T-helper 1 cell treated with Interleukin-12 subunit alpha and Interleukin-12 subunit beta and Interleukin-4 antibody, amounts not matched to agents 30 ng/mL and 1 ng/mL, for 36 hours (primary cell): ENCODE measurements around the gene TSPO. TPM values are rescaled to one million over a fixed set of nuclear protein-coding genes. Genes with fewer than 3 reads are reported as not detected.

Experiments
- intact Hi-C: fragments of 100-400 bp; cut with micrococcal nuclease; formaldehyde crosslinking; loops from one replicate; pipeline ENCODE4 v1.15.1; 2024
- total RNA-seq: library from RNA; stranded (reverse); gene quantifications from 2 replicates; pipeline ENCODE4 v1.2.3, GENCODE V29; 2022

Gene TSPO
- total RNA-seq, 1 donor from 2014 or later: 103 TPM

DNA sequence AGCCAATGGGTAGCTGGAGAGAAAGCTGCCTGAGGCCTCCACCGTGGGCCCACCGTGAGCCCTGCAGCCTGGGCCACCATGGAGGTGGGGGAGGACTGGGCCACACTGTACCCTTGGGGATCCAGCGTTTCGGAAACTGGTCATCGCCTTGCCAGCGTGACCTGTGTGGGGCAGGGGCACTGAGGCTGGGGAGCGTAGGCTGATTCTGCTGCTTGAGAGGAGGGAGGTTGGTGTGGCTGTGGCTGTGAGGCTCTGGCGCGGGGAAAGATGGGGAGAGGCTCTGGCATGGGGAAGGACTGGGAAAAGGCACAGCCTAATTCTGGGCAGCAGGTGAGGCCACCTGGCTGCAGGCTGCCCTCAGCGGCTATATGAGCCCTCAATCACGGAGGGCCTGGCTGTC, 48.2 kb downstream of the TSPO start:
- intact Hi-C loops: no loop called here

DNA sequence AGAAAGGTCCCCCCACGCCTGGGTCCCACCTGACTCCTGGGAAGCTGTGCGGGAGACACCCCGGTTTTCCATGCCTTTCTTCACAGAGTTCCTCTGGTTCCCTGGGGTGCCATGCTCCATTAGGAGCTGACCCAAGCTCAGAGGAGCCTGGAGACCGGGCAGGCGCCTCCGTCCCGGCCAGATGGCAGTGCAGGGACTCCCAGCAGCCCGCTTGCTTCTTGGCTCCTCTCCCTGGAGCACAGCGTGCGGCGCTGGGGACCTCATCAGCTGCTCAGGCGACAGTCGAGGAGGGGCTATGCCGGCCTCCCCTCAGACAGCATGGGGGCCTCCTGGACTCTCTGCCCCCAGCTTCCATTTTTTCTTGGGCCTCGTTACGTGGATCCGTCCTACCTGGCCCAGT, 48.7 kb downstream of the TSPO start:
- intact Hi-C loops: no loop called here

DNA sequence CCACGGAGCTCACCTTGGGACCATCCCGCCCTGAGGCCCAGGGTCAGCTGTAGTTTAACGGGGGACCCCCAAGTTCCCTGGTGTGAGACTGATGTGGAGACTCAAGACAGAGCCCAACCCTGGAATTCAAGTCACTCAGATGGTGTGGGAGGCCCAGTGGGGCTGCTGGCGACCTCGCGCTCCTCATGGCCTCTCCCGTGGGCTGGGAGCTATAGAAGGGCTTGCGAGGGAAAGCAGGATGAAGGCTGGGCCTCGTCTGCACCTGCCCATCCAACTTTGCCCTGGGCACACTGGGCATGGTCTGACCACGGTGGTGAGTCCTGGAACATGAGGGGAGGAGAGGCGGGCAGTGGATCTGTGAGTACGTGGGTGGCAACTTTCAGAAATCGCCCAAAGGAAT, 49.2 kb downstream of the TSPO start:
- intact Hi-C loops: no loop called here

DNA sequence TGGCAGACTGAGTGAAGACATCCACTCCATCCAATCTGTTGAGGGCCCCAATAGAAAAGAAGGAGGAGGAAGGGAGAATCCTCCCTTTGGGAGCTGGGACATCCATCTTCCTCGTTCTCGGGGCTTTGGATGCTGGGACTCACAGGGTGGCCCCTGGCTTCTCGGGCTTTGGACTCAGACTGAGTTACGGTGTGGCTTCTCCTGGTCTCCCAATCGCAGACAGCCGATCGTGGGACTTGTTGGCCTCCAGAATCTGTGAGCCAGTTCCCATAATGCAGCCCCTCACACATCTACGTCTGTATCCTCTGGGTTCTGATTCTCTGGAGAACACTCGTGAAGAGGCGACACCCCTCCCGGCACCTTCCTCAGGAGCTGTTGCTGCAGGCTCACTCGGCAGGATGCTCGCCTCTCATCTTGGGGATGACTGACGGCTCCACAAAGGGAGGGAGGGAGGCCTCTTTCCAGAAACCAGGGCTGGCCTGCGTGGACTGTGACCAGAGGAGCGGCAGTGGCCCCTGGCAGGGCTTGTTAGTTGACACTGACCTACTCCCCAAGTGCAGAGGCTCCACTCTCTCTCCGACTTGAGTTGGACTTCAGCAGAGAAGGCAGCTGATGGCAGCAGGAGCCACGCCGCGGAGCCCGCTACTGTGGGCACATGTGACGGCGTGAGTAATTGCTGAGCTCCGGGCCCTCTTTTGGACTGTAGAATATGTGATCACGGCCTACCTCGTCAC, 50.3 kb downstream of the TSPO start:
- intact Hi-C loops: no loop called here

DNA sequence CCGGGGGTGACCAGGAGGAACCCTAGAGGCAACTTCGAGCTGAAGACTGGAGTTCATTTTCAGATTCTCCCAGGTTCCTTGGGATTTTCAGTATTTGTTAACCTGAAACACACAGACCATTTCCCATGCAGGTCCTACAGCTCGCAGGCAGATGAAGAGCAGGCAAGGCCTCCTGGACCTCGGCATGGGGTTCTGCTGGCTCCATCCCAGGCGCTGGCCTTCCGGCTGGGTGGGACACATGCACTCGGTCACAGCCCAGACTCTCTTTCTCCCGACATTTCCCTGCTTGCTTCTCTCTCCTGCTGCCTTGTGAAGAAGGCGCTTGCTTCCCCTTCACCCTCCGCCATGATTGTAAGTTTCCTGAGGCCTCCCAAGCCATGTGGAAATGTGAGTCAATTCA, 51.0 kb downstream of the TSPO start:
- intact Hi-C loops: no loop called here

DNA sequence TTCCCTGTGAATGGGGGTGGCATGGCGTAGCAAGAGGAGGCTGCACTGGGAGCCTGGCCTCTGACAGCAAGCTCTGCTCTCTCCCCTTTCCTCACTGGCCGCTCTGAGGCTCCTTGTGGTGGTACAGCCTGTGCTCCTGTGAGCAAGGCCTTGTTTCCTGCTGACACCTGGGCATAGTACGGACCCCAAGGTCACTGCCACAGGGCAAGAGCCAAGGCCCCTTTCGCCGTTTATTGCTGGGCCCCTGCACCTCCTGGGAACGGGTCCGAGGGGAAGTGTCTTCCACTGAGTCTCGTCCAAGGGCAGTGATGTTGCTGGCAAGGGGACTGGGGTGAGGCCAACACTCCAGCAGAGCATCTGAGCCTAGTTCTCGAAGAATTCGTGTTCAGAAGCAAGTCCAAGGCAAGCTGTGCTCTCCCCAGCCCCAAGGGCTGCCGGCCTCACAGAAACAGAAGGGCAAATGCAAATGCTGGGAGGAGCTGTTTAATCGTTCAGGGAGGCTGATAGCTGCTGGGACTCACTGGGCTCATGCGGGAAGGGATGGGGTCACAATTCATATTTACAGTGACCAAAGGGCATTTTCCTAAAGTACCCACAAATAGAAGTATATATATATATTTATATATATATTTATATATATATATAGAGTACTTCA, 51.5 kb downstream of the TSPO start:
- intact Hi-C loops: no loop called here

DNA sequence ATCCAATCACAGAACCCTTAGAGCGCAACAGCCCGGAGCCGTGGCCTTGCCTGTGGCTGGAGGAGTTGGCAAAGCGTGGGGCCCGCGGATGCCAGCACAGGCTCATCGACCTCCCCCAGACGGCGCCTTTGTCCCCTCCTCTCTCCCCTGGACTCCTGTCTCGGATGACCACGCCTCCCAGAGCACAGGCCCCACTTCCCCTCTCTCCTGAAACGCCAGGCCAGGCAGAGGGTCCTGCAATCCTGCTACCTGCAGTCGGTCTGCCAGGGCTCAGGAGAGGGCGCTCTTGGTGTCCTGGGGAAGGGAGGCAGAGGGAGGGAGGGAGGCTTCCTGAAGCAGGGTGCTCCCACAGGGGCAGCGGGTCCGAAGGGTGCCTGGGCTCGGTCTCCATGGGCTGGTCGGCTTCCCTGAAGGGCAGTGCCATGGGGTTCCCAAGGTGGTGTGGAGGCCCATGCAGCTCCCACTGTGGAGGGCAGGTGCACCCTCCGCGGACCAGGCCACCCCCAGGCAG, 52.2 kb downstream of the TSPO start:
- intact Hi-C loops: no loop called here

DNA sequence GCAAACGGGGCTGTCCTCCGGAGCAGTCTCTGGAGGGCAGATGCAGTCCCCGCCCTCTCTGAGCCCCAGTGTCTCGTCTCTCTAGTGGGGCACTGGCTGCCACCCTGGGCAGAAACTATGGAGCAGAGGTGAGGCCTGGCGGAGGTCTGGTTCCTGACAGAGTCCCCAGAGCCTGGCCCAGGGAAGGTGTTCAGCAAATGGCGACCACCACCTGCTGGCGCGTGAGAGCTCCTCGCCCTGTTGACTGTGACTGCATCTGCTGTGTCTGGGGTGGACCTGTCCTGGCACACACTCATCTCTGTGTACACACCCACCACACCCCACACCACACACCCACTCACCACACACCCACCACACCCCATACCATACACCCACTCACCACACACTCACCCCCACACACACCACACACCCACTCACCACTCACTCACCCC, 53.9 kb downstream of the TSPO start:
- intact Hi-C loops: no loop called here

DNA sequence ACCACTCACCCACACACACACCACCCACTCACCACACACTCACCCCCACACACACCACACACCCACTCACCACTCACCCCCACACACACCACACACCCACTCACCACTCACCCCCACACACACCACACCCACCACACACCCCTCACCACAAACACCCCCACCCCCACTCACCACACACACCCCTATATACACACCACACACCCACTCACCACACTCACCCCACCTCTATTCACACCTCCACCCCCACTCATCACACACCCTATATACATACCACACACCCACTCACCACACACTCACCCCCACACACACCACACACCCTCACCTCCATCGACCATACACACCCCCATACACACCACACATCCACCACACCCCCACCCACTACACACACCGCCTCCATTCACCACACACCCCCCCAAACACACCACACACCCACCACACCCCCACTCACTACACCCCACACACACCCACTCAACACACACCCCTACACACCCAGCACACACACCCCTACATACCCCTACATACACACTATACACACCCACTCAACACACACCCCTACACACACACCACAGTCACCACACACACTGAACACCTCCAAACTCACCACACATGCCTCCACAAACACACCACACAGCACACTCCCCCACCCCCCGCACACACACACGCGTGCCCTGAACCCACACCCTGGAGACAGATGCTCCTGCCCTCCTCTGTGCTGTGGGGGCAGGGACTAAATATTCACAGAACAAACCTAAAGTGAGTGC, 54.6 kb downstream of the TSPO start:
- intact Hi-C loops: no loop called here

DNA sequence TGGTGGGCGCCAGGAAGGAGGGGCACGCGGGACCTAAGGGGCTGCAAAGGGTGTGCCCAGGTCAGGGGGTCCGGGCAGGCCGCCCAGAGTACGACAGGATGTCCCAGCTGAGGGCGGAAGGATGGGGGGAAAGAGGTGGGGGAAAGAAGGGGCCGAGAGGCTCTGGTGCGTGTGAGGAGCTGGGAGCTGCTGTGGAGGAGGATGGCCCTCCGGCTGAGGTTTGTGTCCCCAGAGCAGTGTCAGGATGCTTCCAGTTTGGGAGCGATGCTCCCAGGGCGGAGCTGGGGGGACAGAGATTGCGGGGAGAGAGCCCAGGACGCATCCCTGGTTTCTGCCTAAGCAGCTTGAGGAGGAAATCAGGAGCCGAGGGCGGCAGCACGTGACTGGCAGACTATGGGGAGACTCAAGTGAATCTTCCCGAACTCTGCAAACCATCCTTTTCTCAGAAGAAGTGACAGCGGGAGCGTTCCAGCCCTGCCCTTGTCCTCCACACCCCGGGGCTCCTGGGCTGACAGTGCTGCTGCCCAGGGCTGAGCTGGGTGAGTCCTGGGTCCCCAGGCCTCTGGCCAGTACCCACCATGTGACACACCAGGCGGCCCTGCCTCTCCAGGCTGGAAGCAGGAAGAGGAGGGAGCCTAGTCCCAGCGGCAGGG, 55.3 kb downstream of the TSPO start:
- intact Hi-C loops: no loop called here

DNA sequence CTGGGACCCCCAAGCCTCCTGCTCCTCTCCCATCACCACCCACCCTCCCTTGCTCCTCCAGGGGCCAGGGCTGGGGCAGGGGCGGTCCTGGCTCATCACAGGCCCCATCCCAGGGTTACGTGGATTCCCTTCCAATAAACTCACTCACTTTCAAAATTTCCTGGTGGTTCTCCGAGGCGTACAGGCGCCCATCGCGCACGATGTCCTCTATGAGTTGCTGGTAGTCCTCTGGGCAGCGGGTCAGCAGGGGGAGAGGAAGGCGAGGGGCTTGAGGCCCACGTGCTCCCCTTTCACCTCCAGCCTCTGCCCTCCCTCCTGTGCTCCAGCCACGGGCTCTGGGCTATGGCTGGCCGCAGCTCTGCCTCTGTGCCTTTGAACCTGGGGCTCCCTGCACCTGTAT, 56.0 kb downstream of the TSPO start:
- intact Hi-C loops: no loop called here

DNA sequence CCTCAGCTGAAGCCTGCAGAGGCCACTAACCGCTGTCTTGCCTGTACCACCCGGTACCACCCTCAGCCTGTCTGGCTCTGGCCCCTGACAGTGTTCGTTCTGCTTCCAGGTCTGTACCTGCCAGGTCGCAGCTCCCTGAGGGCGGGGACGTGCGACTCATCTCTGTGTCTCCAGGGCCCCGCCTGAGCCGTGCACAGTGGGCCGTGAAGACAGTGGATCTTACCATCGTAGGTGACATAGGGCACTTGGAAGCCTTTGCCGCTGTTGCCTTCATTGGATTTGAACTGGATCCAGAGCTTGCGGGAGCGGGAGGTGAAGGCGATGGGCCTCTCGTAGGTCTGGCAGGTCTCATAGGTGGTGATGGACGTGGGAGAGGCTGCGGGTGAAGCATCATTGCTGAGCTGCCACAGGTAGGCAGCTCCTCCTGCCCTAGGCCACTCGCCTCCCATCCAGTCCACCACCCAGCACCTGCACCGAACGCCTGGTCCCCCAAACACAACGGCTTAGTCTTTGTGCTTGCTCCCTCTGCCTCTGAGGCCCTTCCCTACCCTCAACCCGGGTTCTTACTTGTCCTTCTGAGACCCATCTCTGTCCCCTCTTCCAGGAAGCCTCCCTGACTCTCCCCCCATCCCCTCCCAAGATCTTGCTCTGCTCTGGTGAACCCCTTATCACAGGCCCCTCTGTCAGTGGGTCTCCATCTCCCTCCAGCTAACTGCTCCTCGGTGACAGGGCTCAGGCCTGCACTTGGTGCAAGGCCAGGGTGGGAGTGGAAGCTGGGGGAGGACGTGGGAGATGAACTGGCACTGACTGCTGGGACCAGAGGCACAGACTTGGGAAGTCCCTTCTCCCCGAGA, 56.7 kb downstream of the TSPO start:
- intact Hi-C loops: no loop called here

DNA sequence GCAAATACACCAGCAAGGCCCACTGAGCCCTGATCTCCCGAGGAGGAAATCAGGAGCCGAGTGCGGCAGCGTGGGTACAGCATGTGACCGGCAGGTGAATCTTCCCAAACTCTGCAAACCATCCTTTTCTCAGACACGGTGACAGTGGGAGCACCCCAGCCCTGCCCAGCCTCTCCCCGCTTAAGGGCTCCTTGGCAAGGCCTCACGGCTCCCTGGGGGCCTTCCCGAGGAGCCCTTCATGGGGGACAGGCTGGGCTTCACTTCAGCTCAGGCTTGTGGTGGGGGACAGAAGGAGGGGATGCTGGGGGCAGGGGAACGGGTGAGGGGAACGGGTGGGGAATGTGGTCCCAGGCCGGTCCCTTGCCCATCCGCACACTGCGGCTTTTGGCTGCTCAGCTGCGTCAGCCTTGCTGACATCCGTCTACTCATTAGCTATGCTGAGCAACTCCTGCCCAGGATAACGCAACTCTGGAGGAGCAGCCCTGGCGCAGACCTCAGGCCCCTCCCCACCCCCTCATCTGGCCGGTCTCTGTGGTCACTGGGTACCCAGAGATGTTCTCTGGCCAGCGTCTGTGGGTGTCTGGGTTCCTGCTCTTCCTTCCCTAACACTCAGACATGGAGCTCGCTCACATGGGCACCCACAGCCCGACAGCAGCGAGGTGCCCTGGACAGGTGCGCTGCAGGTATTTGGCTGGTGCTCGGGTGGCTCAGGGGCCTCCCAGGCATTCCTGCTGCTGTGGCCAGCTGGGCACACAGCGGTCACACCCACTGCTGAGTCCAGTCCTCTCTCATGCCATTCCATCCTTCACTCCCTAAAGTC, 57.6 kb downstream of the TSPO start:
- intact Hi-C loops: no loop called here

DNA sequence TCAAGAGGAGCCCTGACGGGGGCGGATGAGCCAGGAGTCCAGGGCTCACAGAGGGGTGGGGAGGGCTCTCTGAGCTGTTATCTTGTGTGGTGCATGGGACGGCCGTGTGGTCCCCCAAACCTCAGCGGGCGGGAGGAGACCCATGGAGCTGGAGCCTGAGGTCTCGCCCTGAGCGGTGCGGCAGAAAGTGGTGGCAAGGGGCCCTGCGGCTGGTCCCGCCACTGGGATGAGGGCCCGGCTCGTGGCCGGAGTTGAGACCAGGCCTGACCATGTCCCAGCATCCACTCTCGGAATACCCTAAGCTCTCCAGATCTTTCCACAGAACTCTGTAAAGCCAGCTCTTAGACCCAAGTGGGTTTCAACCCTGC, 58.1 kb downstream of the TSPO start:
- intact Hi-C loops: no loop called here

DNA sequence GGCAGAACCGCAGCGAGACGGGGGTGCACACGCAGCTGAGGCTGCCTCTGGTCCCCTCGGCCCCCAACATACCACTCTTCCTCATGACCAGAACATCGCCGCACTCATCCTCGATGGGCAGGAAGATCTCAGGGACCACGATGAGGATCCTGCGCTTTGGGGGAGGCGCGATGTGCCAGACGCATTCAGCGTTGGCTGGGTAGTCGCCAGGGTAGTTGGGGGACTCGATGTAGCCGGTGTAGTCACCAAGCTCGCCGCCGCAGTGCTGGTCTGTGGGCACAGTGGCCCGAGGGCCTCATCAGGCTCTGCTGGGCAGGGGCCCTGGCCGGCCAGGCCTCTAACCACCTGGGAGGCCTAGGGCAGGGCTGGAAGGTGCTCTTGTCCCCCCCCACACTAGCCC, 58.6 kb downstream of the TSPO start:
- intact Hi-C loops: no loop called here

DNA sequence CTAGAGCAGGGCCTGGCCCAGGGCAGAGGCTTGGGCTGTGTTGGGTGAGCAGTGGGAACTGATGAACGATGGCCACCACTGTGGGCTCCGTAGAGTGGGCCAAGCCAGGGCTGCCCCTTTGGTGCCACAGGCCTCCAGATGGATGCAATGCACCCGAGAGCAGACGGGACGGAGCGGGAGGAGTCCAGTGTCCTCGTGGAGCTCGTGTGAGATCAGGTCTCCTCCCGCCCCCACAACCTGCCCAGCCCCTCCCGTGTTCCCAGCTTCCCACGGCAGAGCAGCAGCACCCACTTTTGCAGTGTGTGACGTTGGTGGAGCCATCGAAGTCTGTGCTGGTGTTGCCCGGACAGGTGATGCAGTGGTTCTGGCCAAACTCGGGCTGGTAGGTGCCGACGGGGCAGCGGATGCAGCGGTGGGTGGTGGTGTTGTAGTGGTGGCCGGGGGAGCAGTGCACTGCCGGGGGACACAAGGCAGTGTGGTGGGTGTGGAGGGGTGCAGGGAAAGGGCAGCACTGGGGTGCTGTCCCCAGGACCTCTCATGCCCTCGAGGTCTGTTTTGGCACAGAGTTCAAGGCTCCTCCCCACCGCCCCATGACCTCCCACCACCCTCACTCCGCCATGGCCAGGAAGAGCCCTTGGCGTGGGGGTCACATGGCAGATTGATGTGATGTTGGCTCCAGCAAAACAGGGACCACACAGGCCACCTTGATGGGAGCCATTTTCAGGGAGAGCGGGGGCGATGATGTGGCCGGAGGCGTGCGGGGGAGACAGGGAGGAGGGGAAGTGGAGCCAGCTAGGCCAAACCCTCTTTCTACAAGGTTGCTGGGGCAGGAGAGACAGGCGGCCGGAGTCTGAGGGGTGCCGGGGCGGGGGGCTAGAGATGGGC, 59.5 kb downstream of the TSPO start:
- intact Hi-C loops: no loop called here

DNA sequence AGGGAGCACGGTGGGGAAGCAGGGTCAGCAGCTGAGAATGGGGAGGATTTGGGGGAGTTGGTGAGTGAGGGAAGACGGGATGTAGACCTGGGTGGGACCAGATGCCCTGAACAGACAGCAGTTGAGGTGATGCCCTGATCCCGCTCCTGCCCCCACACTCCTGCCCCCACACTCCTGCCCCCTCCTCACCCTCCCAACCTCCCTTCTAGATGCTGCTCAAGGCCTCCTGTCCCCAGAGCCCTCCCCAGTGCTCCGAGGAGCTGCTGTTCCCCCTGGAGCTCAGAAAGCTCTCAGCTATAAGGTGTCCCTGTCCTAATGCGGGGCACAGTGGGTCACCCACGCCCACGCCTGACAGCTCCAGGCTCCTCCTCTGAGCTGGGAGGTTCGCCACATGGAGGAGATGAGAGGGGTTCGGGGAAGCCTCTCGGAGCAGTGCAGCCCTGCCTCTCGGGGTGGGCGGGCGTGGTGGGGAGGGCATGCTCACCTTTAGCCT, 60.6 kb downstream of the TSPO start:
- intact Hi-C loops: no loop called here

DNA sequence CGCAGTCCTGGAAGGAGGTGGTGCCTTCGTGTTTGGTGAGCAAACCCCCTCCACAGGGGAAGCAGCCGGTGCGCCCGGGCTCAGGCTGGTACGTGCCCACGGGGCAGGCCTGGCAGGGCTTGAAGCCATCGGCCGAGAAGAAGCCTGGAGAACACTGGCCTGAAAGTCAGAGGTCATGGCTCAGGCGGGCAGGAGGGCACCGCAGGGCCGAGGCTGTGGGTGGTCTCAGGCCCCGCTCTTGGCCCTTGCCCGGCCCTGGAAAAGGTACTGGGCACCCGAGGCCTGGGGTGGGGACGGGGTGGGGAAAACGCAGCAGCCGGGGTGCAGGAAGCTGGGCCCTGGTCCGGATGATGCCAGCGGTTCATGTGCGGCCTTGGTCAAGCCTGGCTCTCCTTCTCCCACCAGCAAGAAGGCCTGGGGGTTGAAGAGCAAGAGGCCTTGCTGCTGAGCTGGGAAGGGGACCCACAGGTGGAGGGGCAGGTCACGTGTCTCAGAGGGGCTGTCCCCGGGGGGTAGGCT, 61.1 kb downstream of the TSPO start:
- intact Hi-C loops: no loop called here
